ENCODE measurements around the gene GLT1D1. TPM values are rescaled to one million over a fixed set of nuclear protein-coding genes. Genes with fewer than 3 reads are reported as not detected.

Gene GLT1D1
- total RNA-seq, 6 donors from 2014 or later = 4.1 to 8.3 (median 6.5) TPM

- Histone ChIP-seq H3K4me1 (no peaks in the 10 kb centered on the region), H3K27me3 (no peaks in the 10 kb centered on the region), H3K9me3 (no peaks in the 10 kb centered on the region), H3K4me3 (no peak overlapping the region), H3K27ac (no peak overlapping the region), H3K36me3 (no peaks in the 10 kb centered on the region)
- peak in 1 of 2 donors; percentile 48 for DNase-seq
- WGBS, 2 donors = 54 to 76% methylated on average over 5 of the region's 5 CpGs
- TF ChIP-seq POLR2A (IDR thresholded peaks at IDR 0.05) (no peak), EP300 (IDR thresholded peaks at IDR 0.05) (no peak), CTCF (IDR thresholded peaks at IDR 0.05) (no peak), POLR2AphosphoS5 (IDR thresholded peaks at IDR 0.05) (no peak)
- ATAC-seq (ENCODE audit: low FRiP score in 2 of 2) = no peak
Measured at GRCh38 chr12:128940974-128941373, 87.7 kb downstream of the GLT1D1 start.

- 75 to 85% methylated on average over 11 of the region's 11 CpGs for WGBS, 2 donors
- DNase-seq (no peak), ATAC-seq (ENCODE audit: low FRiP score in 2 of 2) (no peak)
- H3K36me3 ChIP-seq = no peaks in the 10 kb centered on the region
- no peak overlapping the region for H3K27ac ChIP-seq
- H3K27me3 ChIP-seq = no peaks in the 10 kb centered on the region
- no peaks in the 10 kb centered on the region for H3K9me3 ChIP-seq
- no peaks in the 10 kb centered on the region for H3K4me1 ChIP-seq
- TF ChIP-seq POLR2A (IDR thresholded peaks at IDR 0.05) = no peak
- TF ChIP-seq POLR2AphosphoS5 (IDR thresholded peaks at IDR 0.05) = no peak
- TF ChIP-seq CTCF (IDR thresholded peaks at IDR 0.05) = no peak
- no peak for TF ChIP-seq EP300 (IDR thresholded peaks at IDR 0.05)
- H3K4me3 ChIP-seq = no peak overlapping the region
Measured at GRCh38 chr12:128942960-128943477, 89.7 kb downstream of the GLT1D1 start.

- WGBS, 2 donors = 92 to 95% methylated on average over 15 to 27 of the region's 27 CpGs
- Histone ChIP-seq H3K36me3 (no peaks in the 10 kb centered on the region), H3K9me3 (no peaks in the 10 kb centered on the region), H3K4me1 (no peaks in the 10 kb centered on the region), H3K27ac (no peak overlapping the region), H3K4me3 (no peak overlapping the region), H3K27me3 (no peaks in the 10 kb centered on the region)
- TF ChIP-seq CTCF (IDR thresholded peaks at IDR 0.05) (no peak), EP300 (IDR thresholded peaks at IDR 0.05) (no peak), POLR2A (IDR thresholded peaks at IDR 0.05) (no peak), POLR2AphosphoS5 (IDR thresholded peaks at IDR 0.05) (no peak)
- DNase-seq (peak in 1 of 2 donors; percentile 78), ATAC-seq (ENCODE audit: low FRiP score in 2 of 2) (no peak)
Measured at GRCh38 chr12:128944956-128945355, 91.7 kb downstream of the GLT1D1 start.

- H3K27me3 ChIP-seq = no peaks in the 10 kb centered on the region
- no peak for TF ChIP-seq POLR2AphosphoS5 (IDR thresholded peaks at IDR 0.05)
- TF ChIP-seq POLR2A (IDR thresholded peaks at IDR 0.05) = no peak
- no peak for TF ChIP-seq CTCF (IDR thresholded peaks at IDR 0.05)
- TF ChIP-seq EP300 (IDR thresholded peaks at IDR 0.05) = no peak
- ATAC-seq (ENCODE audit: low FRiP score in 2 of 2) (no peak), DNase-seq (no peak)
- H3K4me3 ChIP-seq = no peak overlapping the region
- H3K9me3 ChIP-seq = no peaks in the 10 kb centered on the region
- H3K27ac ChIP-seq = no peak overlapping the region
- no peaks in the 10 kb centered on the region for H3K4me1 ChIP-seq
- 81 to 84% methylated on average over 10 of the region's 10 CpGs for WGBS, 2 donors
- no peaks in the 10 kb centered on the region for H3K36me3 ChIP-seq
Measured at GRCh38 chr12:128947209-128947608, 93.9 kb downstream of the GLT1D1 start.

GRCh38 chr12:128949086-128949485, 95.8 kb downstream of the GLT1D1 start:
- Histone ChIP-seq H3K9me3 (no peaks in the 10 kb centered on the region), H3K27me3 (no peaks in the 10 kb centered on the region), H3K27ac (no peak overlapping the region), H3K4me1 (no peaks in the 10 kb centered on the region), H3K4me3 (no peak overlapping the region), H3K36me3 (no peaks in the 10 kb centered on the region)
- TF ChIP-seq CTCF (IDR thresholded peaks at IDR 0.05) (no peak), POLR2A (IDR thresholded peaks at IDR 0.05) (no peak), POLR2AphosphoS5 (IDR thresholded peaks at IDR 0.05) (no peak), EP300 (IDR thresholded peaks at IDR 0.05) (no peak)
- DNase-seq (no peak), ATAC-seq (ENCODE audit: low FRiP score in 2 of 2) (no peak)
- WGBS, 2 donors = 81 to 88% methylated on average over 5 of the region's 5 CpGs

Measured in upper lobe of left lung (tissue), 6 donors.